ENCODE measurements around the gene ZDHHC8.

ZDHHC8 gene

GRCh38 chr22:20094197-20094807, 37.3 kb upstream of the ZDHHC8 start:
- Histone ChIP-seq H3K79me2 (ENCODE audit: insufficient read depth, low read length) (peaks cover 86% of the 10 kb centered on the region), H3K27me3 (ENCODE audit: insufficient read depth, low read length, poor library complexity) (no peaks in the 10 kb centered on the region), H4K20me1 (ENCODE audit: insufficient read depth, low read length) (peaks cover 60% of the 10 kb centered on the region), H3K27ac (ENCODE audit: low read length) (no peak overlapping the region), H3K4me3 (ENCODE audit: low read depth in 1 of 2, low read length in 2 of 2) (no peak overlapping the region), H3K4me2 (ENCODE audit: insufficient read depth, low read length) (no peak overlapping the region), H3K9ac (ENCODE audit: low read depth, low read length) (no peak overlapping the region), H3K9me3 (ENCODE audit: insufficient read depth, low read length, severe bottlenecking) (no peaks in the 10 kb centered on the region), H2AFZ (ENCODE audit: low read depth, low read length) (no peak overlapping the region), H3K4me1 (ENCODE audit: insufficient read depth, low read length) (peaks cover 9% of the 10 kb centered on the region), H3K36me3 (ENCODE audit: insufficient read depth, low read length) (peaks cover 95% of the 10 kb centered on the region)
- no peak for DNase-seq
- no peak for ATAC-seq (ENCODE audit: insufficient read depth, low read depth)
- TF ChIP-seq EZH2 (IDR thresholded peaks at IDR 0.05; ENCODE audit: borderline replicate concordance, low read depth, low read length, severe bottlenecking) (no peak), CTCF (IDR thresholded peaks at IDR 0.05; ENCODE audit: borderline replicate concordance, extremely low read depth, low read length, poor library complexity, severe bottlenecking) (no peak)

DNA sequence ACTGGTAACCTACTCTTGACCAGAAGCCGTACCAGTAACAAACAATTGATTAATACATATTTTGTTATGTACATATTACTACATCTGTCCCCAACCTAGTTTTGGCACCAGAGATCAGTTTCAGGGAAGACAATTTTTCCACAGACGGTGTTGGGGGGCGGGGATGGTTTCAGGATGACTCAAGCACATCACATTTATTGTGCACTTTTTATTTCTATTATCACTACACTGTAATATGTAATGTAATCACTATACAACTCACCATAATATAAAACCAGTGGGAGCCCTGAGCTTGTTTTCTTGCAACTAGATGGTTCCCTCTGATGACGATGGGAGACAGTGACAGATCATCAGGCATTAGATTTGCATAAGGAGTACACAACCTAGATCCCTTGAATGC, 36.1 kb upstream of the ZDHHC8 start:
- Histone ChIP-seq H3K4me1 (ENCODE audit: insufficient read depth, low read length) (peaks cover 19% of the 10 kb centered on the region), H3K27me3 (ENCODE audit: insufficient read depth, low read length, poor library complexity) (no peaks in the 10 kb centered on the region), H3K79me2 (ENCODE audit: insufficient read depth, low read length) (peaks cover 85% of the 10 kb centered on the region), H3K9ac (ENCODE audit: low read depth, low read length) (no peak overlapping the region), H3K4me3 (ENCODE audit: low read depth in 1 of 2, low read length in 2 of 2) (no peak overlapping the region), H3K36me3 (ENCODE audit: insufficient read depth, low read length) (peaks cover 95% of the 10 kb centered on the region), H3K9me3 (ENCODE audit: insufficient read depth, low read length, severe bottlenecking) (no peaks in the 10 kb centered on the region), H4K20me1 (ENCODE audit: insufficient read depth, low read length) (peaks cover 59% of the 10 kb centered on the region), H3K27ac (ENCODE audit: low read length) (no peak overlapping the region), H2AFZ (ENCODE audit: low read depth, low read length) (no peak overlapping the region), H3K4me2 (ENCODE audit: insufficient read depth, low read length) (no peak overlapping the region)
- no peak for ATAC-seq (ENCODE audit: insufficient read depth, low read depth)
- no peak for TF ChIP-seq EZH2 (IDR thresholded peaks at IDR 0.05; ENCODE audit: borderline replicate concordance, low read depth, low read length, severe bottlenecking)
- no peak for TF ChIP-seq CTCF (IDR thresholded peaks at IDR 0.05; ENCODE audit: borderline replicate concordance, extremely low read depth, low read length, poor library complexity, severe bottlenecking)
- DNase-seq = no peak

GRCh38 chr22:20096574-20097420, 34.8 kb upstream of the ZDHHC8 start:
- Histone ChIP-seq H3K36me3 (ENCODE audit: insufficient read depth, low read length) (peaks cover 94% of the 10 kb centered on the region), H3K9me3 (ENCODE audit: insufficient read depth, low read length, severe bottlenecking) (no peaks in the 10 kb centered on the region), H3K4me3 (ENCODE audit: low read depth in 1 of 2, low read length in 2 of 2) (no peak overlapping the region), H4K20me1 (ENCODE audit: insufficient read depth, low read length) (peaks cover 54% of the 10 kb centered on the region), H3K4me2 (ENCODE audit: insufficient read depth, low read length) (no peak overlapping the region), H3K79me2 (ENCODE audit: insufficient read depth, low read length) (peaks cover 85% of the 10 kb centered on the region), H3K4me1 (ENCODE audit: insufficient read depth, low read length) (peaks cover 25% of the 10 kb centered on the region), H3K27ac (ENCODE audit: low read length) (no peak overlapping the region), H3K27me3 (ENCODE audit: insufficient read depth, low read length, poor library complexity) (no peaks in the 10 kb centered on the region), H3K9ac (ENCODE audit: low read depth, low read length) (no peak overlapping the region), H2AFZ (ENCODE audit: low read depth, low read length) (no peak overlapping the region)
- no peak for TF ChIP-seq CTCF (IDR thresholded peaks at IDR 0.05; ENCODE audit: borderline replicate concordance, extremely low read depth, low read length, poor library complexity, severe bottlenecking)
- no peak for TF ChIP-seq EZH2 (IDR thresholded peaks at IDR 0.05; ENCODE audit: borderline replicate concordance, low read depth, low read length, severe bottlenecking)
- DNase-seq (no peak), ATAC-seq (ENCODE audit: insufficient read depth, low read depth) (no peak)
